Stimulated activated naive CD8-positive, alpha-beta T cell treated with anti-CD3 and anti-CD28 coated beads, Interleukin-15, amount 100 ng/mL, for 72 hours (primary cell): Measurements from ENCODE around the gene GPR55.

Experiments
- ATAC-seq: fragments of 150-1000 bp; cut with Tn5 transposase; 2 replicates; pipeline ENCODE4 v1.10.0; 2021; ENCODE audit warnings: mild to moderate bottlenecking, moderate library complexity
- DNase-seq, 2 donors: peaks; one replicate each; pipeline ENCODE4 v3.0.0; 2021 to 2022
- H3K27ac Mint-ChIP-seq, 2 donors: one replicate each; pipeline ENCODE4 v1.8.0; 2022; ENCODE audit warnings: mild to moderate bottlenecking in 2 of 2, mixed read lengths in 2 of 2, moderate library complexity in 2 of 2
- H3K27me3 Mint-ChIP-seq: one replicate; pipeline ENCODE4 v1.8.0; 2022; ENCODE audit warnings: mixed read lengths
- H3K4me1 Mint-ChIP-seq: one replicate; pipeline ENCODE4 v1.8.0; 2022; ENCODE audit warnings: mild to moderate bottlenecking, mixed read lengths
- H3K4me3 Mint-ChIP-seq, 2 donors: one replicate each; pipeline ENCODE4 v1.8.0; 2022; ENCODE audit warnings: mild to moderate bottlenecking in 2 of 2, mixed read lengths in 2 of 2, moderate library complexity in 1 of 2
- H3K9me3 Mint-ChIP-seq, 2 donors: one replicate each; pipeline ENCODE4 v1.8.0; 2022; ENCODE audit warnings: mixed read lengths in 2 of 2

Gene GPR55

DNA sequence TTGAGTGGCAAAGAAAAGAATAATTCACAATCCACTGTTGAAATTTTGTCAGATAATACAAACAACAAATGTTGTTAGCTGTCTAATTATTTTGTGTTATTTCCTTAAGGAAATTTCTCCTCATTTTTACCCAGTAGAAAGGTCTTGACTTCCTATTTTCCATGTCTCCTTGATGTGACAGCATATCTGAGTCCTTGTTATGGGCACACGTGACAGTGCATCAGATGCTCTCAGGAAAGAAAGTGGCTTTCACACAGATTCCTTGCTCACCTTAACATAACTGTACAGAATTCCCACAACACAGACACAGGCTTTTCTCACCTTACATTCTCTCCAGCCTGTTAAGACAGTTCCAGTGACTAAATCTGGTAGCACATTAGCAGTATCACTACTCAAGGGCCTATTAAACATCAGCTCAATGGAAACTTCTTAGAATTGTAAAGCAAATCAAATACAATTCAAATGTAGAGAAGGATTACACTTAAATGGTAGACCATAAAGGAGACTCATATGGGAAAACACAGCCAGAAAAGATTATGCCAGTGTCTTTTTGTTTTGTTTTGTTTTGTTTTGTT is 30.2 kb upstream of the GPR55 start:
- DNase-seq (no peak), ATAC-seq (no peak)
- H3K9me3 Mint-ChIP-seq, result no peaks in the 10 kb centered on the region
- peak overlapping the region; percentile 24 to 28 for H3K4me3 Mint-ChIP-seq
- peaks cover 2% of the 10 kb centered on the region for H3K27me3 Mint-ChIP-seq
- peak overlapping the region in 1 of 2 donors; percentile 43 for H3K27ac Mint-ChIP-seq
- peaks cover 75% of the 10 kb centered on the region for H3K4me1 Mint-ChIP-seq

DNA sequence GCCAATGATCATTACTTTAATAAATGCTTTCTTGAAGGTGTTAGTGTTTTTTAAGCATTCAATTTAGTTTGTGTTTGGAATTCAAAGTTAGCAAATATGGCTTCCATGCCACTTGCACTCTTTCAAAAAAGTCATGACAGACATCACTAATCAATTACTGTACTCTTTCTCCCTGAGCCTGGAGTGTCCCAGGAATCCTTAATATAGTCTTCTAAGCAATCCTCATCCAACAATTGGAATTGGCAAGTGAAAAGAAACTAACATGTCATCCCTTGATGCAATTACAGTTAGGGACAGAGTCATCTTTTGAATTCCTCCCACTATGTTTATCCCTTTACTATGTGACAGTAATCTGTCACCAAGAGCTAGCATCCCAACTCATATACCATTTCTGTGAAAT is 29.7 kb upstream of the GPR55 start:
- DNase-seq (no peak), ATAC-seq (no peak)
- peaks cover 75% of the 10 kb centered on the region for H3K4me1 Mint-ChIP-seq
- H3K9me3 Mint-ChIP-seq, result no peaks in the 10 kb centered on the region
- peak overlapping the region in 1 of 2 donors; percentile 13 for H3K4me3 Mint-ChIP-seq
- H3K27me3 Mint-ChIP-seq, result no peaks in the 10 kb centered on the region
- H3K27ac Mint-ChIP-seq, result no peak overlapping the region

DNA sequence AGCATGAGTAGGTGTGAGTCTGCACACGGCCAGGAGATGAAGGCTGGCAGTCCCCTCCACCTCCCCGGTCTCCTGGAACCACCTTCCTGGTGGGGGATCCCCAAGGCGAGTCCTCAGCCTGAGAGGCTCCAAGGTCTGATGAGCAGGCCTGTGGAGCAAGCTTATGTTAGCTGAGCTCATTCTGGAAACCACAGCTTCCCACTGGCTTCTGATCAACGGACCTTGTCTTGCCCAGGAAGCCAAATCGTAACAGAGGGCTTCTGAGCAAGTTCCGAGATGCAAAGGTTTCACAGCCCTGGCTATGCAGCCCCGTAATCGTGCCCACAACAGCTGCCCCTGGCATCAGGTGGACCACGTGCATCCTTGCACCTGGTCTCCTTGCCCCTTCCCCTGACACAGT is 28.8 kb upstream of the GPR55 start:
- DNase-seq (no peak), ATAC-seq (no peak)
- no peak overlapping the region for H3K27ac Mint-ChIP-seq
- peak overlapping the region in 1 of 2 donors; percentile 61 for H3K4me3 Mint-ChIP-seq
- no peaks in the 10 kb centered on the region for H3K27me3 Mint-ChIP-seq
- H3K4me1 Mint-ChIP-seq, result peaks cover 75% of the 10 kb centered on the region
- no peaks in the 10 kb centered on the region for H3K9me3 Mint-ChIP-seq

DNA sequence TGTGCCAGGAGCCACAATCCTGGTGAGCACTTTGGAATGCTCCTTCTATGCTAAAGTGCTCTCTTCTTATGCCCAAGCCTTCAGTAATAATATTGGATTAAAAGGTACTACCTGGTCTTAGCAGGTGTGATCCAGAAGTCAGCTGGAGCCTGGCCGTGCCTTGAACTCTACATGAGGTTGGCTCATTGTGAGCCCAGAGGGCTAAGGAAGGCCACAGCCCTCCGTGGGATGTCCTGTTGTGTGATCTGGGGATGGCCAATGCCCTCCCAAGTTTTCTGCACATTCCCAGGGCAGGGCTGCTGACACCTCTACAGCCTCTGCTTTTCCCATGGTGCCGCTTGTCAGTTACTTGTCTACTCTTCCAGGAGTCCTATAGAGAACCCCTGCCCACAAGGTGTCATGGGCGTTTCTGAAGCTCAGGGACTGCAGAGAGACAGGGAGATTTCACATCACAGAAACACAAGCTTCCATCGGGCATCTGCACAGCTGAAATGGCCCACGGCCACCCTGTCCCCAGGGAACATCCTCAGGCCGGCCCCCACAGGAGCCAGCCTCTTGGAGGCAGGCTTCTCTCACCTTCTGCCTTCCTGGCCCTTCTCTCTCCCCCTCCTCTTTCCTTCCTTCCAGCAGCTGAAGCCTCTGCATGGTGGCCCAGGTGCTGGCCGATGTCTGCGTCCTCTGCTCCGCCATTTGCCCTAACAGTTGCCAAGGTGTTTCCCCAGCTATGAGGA is 27.3 kb upstream of the GPR55 start:
- DNase-seq (no peak), ATAC-seq (no peak)
- no peak overlapping the region for H3K4me3 Mint-ChIP-seq
- no peaks in the 10 kb centered on the region for H3K27me3 Mint-ChIP-seq
- no peak overlapping the region for H3K27ac Mint-ChIP-seq
- peaks cover 79% of the 10 kb centered on the region for H3K4me1 Mint-ChIP-seq
- H3K9me3 Mint-ChIP-seq, result no peaks in the 10 kb centered on the region

DNA sequence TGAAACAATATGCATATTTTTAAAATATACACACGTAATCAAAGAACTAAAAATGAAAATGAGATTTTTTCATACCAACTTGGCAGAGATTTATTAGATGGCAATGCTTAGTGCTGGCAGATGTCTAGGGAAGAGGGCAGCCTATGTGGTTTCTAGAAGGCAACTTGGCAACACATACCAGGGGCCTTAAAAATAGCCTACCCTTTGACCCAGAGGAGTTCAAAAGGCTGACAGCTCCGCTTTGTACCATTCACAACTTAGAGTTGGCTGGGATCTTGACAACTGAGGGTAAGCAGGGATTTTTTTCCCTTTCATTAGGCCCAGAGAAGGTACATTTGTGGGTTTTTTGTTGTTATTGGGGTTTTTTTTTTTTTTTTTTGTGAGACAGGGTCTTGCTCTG is 26.4 kb upstream of the GPR55 start:
- no peak overlapping the region for H3K4me3 Mint-ChIP-seq
- DNase-seq (no peak), ATAC-seq (no peak)
- no peak overlapping the region for H3K27ac Mint-ChIP-seq
- peaks cover 83% of the 10 kb centered on the region for H3K4me1 Mint-ChIP-seq
- no peaks in the 10 kb centered on the region for H3K27me3 Mint-ChIP-seq
- H3K9me3 Mint-ChIP-seq, result no peaks in the 10 kb centered on the region

DNA sequence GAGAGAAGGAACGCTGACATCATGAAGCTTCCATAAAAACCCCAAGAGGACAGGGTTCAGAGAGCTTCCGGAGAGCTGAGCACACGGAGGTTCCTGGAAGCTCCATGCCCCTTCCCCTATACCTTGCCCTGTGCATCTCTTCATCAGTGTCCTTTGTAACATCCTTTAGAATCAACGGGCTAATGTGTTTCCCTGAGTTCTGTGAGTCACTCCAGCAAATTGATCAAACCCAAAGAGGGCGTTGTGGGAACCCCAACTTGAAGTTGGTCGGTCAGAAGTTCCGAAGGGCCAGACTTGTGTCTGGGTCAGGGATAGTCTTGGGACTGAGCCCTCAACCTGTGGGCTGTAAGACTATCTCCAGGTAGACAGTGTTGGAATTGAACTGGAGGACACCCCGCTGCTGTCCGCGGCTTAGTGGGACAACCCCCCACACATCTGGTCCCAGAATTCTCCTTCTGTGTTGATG is 25.9 kb upstream of the GPR55 start:
- ATAC-seq, result no peak
- Mint-ChIP-seq H3K4me1 (peaks cover 85% of the 10 kb centered on the region), H3K9me3 (no peaks in the 10 kb centered on the region), H3K4me3 (no peak overlapping the region), H3K27me3 (no peaks in the 10 kb centered on the region), H3K27ac (peak overlapping the region in 1 of 2 donors; percentile 77)
- DNase-seq, result no peak

DNA sequence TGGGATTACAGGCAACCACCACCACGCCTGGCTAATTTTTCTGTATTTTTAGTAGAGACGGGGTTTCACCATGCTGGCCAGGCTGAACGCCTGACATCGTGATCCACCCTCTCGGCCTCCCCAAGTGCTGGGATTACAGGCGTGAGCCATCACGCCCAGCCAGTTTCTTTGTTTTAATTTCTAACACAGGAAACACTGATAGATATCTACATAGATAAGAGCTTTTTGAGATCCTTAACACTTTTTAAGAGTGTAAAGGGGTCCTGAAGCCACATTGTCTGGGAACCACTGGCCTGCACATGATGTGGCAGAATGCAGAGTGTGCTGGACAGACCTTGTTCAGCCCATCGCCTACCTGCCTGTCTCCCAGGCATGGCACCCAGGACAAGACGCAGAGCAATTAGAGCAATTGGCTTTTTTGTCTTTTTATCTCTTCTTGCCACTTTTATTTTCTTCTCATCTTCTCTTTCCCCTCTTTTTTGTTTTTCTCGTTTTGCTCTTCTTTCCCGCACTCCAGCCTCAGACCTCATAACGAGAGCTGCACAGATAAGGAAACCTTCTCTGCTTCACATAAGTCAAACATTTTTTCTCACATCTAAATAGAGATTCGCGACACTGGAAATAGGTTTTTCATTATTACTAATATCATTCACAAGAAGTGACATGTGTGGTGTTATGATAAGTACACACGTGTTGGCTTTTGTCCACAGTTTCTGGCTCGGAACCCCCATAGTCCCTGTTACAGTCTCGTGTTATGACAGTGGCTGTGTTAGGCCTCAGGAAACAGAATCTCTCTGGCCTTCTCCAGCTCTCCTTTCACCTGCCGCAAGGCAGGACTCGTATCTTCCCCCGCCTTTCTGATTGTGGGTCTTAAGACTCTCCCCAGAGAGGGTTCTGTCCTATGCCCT is 25.2 kb upstream of the GPR55 start:
- Mint-ChIP-seq H3K9me3 (no peaks in the 10 kb centered on the region), H3K27me3 (no peaks in the 10 kb centered on the region), H3K27ac (peak overlapping the region; percentile 36 to 77), H3K4me3 (peak overlapping the region; percentile 6 to 36), H3K4me1 (peaks cover 83% of the 10 kb centered on the region)
- ATAC-seq (peak; percentile 67), DNase-seq (no peak)

DNA sequence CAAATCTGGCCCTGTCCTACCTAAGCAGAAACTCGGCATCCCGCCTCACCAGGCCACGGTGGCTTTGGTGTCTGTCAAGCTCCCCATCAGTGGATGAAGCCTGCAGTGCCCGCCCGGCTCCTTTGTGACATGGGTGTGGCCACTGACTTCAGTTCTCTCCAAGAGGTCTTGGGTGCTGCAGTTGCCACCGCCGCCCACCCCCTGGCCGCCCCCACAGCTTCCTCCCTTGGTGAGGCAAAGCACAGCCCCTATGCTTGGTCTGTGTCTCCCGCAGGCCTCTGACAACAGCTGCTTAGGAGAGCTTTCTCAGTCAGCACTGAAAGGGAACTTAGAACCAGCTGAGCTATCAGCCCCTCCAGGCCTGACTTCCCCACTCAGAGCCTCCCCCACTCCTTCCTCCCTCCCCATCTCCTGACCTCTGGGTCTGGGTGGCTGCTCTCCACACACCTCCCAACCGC is 22.9 kb upstream of the GPR55 start:
- peak overlapping the region; percentile 66 to 69 for H3K4me3 Mint-ChIP-seq
- no peak overlapping the region for H3K27ac Mint-ChIP-seq
- H3K4me1 Mint-ChIP-seq, result peaks cover 83% of the 10 kb centered on the region
- DNase-seq, result no peak
- no peaks in the 10 kb centered on the region for H3K27me3 Mint-ChIP-seq
- ATAC-seq, result no peak
- H3K9me3 Mint-ChIP-seq, result no peaks in the 10 kb centered on the region

DNA sequence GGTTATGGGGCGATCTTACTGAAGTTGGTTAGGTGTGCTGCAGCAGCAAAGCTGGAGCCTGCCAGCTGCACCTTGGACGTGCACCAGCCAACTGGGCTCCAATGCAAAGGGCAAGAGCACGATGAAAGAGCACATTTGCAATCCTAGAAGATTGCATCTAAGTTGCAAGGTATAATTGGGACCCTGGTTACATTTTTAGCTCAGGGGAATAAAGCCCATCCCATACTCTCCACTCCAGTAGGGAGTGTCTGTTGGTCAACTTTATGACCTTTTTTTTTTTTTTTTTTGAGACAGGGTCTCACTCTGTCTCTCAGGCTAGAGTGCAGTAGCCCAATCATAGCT is 22.2 kb upstream of the GPR55 start:
- no peak for DNase-seq
- H3K27ac Mint-ChIP-seq, result no peak overlapping the region
- no peaks in the 10 kb centered on the region for H3K9me3 Mint-ChIP-seq
- peaks cover 87% of the 10 kb centered on the region for H3K4me1 Mint-ChIP-seq
- no peak for ATAC-seq
- no peaks in the 10 kb centered on the region for H3K27me3 Mint-ChIP-seq
- peak overlapping the region; percentile 12 to 66 for H3K4me3 Mint-ChIP-seq

DNA sequence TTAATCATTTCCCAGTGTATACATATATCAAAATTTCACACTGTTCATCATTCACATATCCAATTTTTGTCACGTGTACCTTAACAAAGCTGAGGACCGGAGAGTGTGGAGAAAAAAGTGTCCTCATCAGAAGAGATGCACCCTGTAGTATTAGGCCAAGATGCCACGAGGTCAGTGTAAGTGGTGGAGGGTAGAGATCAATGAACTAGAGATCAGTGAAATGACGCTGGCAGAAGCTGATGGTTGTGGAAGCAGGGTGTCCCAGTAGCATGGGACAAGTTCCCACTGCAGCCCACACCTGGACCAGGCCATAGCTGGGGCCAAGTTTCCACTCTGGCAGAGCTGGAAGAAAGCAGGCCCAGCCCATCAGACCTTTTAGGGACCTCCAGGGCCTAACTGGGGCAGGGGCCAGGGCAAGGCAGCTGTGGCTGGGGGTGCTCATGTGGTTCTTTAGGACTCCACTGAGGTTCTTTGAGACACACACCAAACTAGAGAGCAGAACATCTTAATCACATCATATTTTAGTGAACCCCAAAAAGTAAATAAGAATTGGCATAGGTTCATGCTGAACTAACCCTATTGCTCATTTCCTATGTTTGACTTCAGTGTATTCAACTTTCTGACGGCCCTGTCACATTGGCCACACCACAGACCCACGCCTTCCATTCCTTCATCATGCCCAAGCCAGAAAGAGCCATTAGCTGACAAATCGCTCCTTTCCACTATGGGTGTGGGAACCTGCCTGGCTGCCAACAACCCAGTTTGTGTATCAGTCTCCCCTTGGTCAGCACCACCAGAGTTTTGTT is 21.6 kb upstream of the GPR55 start:
- no peaks in the 10 kb centered on the region for H3K9me3 Mint-ChIP-seq
- no peak overlapping the region for H3K27ac Mint-ChIP-seq
- no peaks in the 10 kb centered on the region for H3K27me3 Mint-ChIP-seq
- peak overlapping the region; percentile 38 to 82 for H3K4me3 Mint-ChIP-seq
- ATAC-seq (no peak), DNase-seq (no peak)
- peaks cover 93% of the 10 kb centered on the region for H3K4me1 Mint-ChIP-seq

DNA sequence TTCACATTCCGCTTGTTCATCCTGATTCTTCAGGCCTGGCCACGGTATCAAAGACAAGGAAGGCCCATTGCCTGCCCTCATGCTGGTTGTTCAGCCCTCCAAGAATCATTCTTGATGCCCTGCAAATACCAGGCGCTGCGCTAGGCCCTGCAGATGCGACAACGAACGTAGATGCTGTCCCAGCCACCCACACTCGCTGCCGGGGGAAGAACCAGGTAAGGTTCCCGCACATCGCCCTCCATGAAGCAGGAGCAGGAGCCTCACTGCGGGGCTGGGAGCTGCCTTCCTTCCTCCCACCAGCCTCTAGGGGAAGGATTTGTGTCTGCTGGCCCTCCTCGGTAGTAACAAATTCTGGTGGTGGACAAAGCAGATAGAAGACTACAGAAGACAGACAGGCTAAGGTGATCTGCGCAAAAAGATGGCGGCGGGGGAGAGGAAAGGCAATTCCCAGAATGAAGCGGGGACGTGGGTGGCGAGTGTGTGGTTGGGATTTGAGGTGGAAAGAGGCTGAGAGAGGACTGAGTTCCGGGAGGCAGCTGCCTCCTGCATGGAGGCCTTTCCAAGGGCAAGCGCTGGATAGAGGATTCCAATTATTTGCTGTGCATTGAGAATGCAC is 19.8 kb upstream of the GPR55 start:
- no peak for DNase-seq
- ATAC-seq, result no peak
- H3K27ac Mint-ChIP-seq, result peak overlapping the region; percentile 15 to 97

DNA sequence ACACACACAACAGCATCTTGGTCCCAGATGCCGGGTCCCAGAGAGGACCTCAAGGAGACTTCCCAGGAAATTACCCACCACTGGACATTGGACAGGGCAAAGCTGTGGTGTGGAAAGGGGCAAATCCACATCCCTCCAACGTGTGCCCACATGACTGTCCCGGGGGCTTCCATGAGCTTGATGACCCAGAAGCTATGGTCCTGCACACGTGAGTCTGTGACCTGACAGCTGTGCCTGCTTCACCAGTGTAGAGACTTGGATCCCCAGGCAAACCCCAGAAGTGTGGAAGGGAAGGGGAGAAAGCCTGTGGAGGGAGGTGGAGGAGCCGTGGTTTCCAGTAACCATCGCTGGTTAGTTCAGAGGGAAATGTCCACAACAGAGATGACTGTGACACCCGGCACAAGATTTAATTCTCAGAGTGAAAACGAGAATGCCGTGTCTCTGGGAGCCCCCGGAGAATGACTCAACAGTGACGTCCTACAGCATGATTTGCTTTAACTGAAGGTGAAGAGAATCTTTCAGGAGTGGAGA is 19.1 kb upstream of the GPR55 start:
- Mint-ChIP-seq H3K9me3 (no peaks in the 10 kb centered on the region), H3K4me1 (peaks cover 81% of the 10 kb centered on the region), H3K4me3 (peak overlapping the region; percentile 73 to 82), H3K27me3 (no peaks in the 10 kb centered on the region), H3K27ac (peak overlapping the region; percentile 15 to 97)
- peak; percentile 85 for ATAC-seq
- DNase-seq, result peak; percentile 45 to 77

More for the DNA sequence above, 19.8 kb upstream of the GPR55 start:
- Mint-ChIP-seq H3K27me3 (no peaks in the 10 kb centered on the region), H3K9me3 (no peaks in the 10 kb centered on the region), H3K4me1 (peaks cover 81% of the 10 kb centered on the region), H3K4me3 (peak overlapping the region; percentile 73 to 82)

DNA sequence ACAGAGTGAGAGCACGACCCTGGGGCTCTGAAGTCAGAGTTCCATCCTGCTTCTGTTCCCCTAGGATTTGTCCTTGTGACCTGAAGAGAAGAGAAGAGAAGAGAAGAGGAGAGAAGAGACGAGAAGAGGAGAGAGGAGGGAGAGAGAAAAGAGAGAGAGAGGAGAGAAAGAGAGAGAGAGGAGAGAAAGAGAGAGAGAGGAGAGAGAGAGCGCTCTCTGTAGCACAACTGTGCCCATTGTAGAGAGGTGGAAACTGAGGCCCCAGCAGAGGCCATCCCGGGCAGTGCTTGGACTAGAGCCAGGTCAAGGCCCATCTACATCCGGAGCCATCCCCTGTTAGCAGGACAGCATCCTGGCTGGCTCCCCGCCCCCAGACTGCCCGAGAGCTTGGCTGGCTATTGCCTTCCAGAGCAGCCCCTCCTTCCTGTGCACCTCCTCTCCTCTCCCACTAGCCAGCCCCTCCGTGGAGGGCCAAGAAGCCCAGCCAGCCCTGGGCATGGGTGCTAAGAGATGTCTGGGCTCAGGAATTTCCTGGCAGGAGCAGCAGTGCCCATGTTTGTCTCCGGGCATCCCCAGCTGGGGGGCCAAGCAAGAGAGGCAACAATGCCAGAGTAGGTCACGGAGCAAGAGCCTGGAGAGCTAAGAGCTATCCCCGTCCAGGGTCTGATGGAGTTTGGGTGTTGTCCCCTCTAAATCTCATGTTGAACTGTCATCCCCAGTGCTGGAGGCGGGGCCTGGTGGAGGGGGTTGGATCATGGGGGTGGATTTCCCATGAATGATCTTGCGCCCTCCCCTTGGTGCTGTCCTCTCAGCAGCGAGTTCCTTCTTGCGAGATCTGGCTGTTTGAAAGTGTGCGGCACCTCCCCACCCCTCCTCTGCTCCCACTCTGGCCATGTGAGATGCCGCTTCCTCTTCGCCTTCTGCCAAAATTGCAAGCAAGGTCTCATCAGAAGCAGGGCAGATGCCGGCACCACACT is 18.2 kb upstream of the GPR55 start:
- Mint-ChIP-seq H3K4me1 (peaks cover 77% of the 10 kb centered on the region), H3K4me3 (peak overlapping the region; percentile 73 to 82)

DNA sequence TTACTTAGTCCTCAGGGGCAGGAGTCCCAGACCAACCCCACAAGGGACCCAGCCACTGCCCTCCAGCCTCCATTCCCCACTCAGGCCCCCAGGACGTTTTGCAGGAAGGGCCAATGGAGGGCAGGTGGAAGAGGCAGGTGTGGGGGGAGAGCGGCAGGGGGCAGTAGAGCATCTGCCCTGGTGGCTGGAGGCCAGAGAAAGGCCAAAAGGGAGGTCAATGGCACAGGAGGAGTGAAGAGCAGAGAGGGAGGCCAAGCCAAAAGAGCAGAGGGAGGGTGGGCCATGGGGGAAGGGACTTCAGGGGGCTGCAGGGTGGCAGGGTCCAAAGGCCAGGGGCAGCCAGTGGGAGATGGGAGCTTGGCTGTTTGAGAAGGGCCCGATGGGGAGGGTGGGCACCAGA is 17.3 kb upstream of the GPR55 start:
- Mint-ChIP-seq H3K9me3 (no peaks in the 10 kb centered on the region), H3K4me1 (peaks cover 69% of the 10 kb centered on the region), H3K4me3 (no peak overlapping the region), H3K27me3 (no peaks in the 10 kb centered on the region), H3K27ac (no peak overlapping the region)
- DNase-seq, result no peak
- ATAC-seq, result no peak

More for the DNA sequence above, 18.2 kb upstream of the GPR55 start:
- Mint-ChIP-seq H3K9me3 (no peaks in the 10 kb centered on the region), H3K27me3 (no peaks in the 10 kb centered on the region), H3K27ac (peak overlapping the region; percentile 9 to 97)
- ATAC-seq (peak; percentile 75), DNase-seq (peak; percentile 61 to 63)
